SU-DHL-6 (cell line): ENCODE results near the gene DIO3.

Experiments used
- H2AFZ ChIP-seq: fragments of 200-600 bp; sonication (generic); 2 replicates; pipeline ENCODE4 v1.6.1; 2014; ENCODE audit warnings: low read depth, mild to moderate bottlenecking, moderate library complexity, mixed read lengths, antibody characterized with exemption, low read length; ENCODE audit not compliant: severe bottlenecking
- H3F3A ChIP-seq: fragments of 200-600 bp; shearing (Covaris generic); 2 replicates; pipeline ENCODE4 v1.6.0; 2016; ENCODE audit warnings: antibody characterized with exemption, mild to moderate bottlenecking; ENCODE audit not compliant: insufficient read depth
- H3K27ac ChIP-seq: fragments of 200-600 bp; sonication (generic); 2 replicates; pipeline ENCODE4 v1.5.1; 2016; ENCODE audit warnings: low read depth, mild to moderate bottlenecking, low read length, moderate library complexity, mixed read lengths
- H3K27me3 ChIP-seq: fragments of 200-600 bp; sonication (generic), shearing (Covaris generic); 2 replicates; pipeline ENCODE4 v1.6.0; 2014; ENCODE audit warnings: mild to moderate bottlenecking, low read length
- H3K36me3 ChIP-seq: fragments of 200-600 bp; sonication (generic); 2 replicates; pipeline ENCODE4 v1.6.1; 2014; ENCODE audit warnings: mild to moderate bottlenecking, low read length, mixed read lengths
- H3K4me2 ChIP-seq: fragments of 300-600, 200-600 bp; shearing (Covaris generic), sonication (generic); 2 replicates; pipeline ENCODE4 v1.6.0; 2014; ENCODE audit warnings: low read length, low read depth, mild to moderate bottlenecking; ENCODE audit not compliant: poor library complexity, severe bottlenecking
- H3K4me3 ChIP-seq: fragments of 200-600 bp; sonication (generic); 2 replicates; pipeline ENCODE4 v1.5.1; 2014; ENCODE audit warnings: antibody characterized with exemption, low read length, mild to moderate bottlenecking, mixed read lengths; ENCODE audit not compliant: insufficient read depth, poor library complexity, severe bottlenecking
- H3K79me2 ChIP-seq: fragments of 200-600 bp; sonication (generic); 2 replicates; pipeline ENCODE4 v1.6.1; 2014; ENCODE audit warnings: mild to moderate bottlenecking, low read length, moderate library complexity; ENCODE audit not compliant: insufficient read depth
- H3K9ac ChIP-seq: fragments of 200-600 bp; sonication (generic); 2 replicates; pipeline ENCODE4 v1.7.0; 2014; ENCODE audit warnings: mild to moderate bottlenecking, low read length
- H3K9me2 ChIP-seq: fragments of 200-600 bp; sonication (generic); replicated peaks from 2 replicates; pipeline ENCODE4 v1.6.1; 2014; ENCODE audit warnings: low read length; ENCODE audit not compliant: insufficient read depth
- H3K9me3 ChIP-seq: fragments of 200-600 bp; sonication (generic); 2 replicates; pipeline ENCODE4 v1.6.1; 2014; ENCODE audit warnings: low read length, mixed read lengths; ENCODE audit not compliant: insufficient read depth
- H4K20me1 ChIP-seq: fragments of 200-600 bp; sonication (generic); 2 replicates; pipeline ENCODE4 v1.6.1; 2014; ENCODE audit warnings: low read depth, mild to moderate bottlenecking, antibody characterized with exemption, low read length, moderate library complexity, mixed read lengths
- CTCF ChIP-seq: fragments of 200-600 bp; sonication (generic); IDR thresholded peaks from one replicate; pipeline ENCODE4 v1.5.1; 2017; ENCODE audit warnings: antibody characterized with exemption, mild to moderate bottlenecking, low read length, moderate library complexity; ENCODE audit not compliant: insufficient read depth, poor library complexity, severe bottlenecking
- EZH2phosphoT487 ChIP-seq: fragments of 200-600 bp; sonication (generic), shearing (Covaris generic); conservative IDR thresholded peaks from 2 replicates; pipeline ENCODE4 v1.6.1; 2018; ENCODE audit warnings: mild to moderate bottlenecking, antibody characterized with exemption, low read length, moderate library complexity, mixed read lengths

DIO3 gene

DNA sequence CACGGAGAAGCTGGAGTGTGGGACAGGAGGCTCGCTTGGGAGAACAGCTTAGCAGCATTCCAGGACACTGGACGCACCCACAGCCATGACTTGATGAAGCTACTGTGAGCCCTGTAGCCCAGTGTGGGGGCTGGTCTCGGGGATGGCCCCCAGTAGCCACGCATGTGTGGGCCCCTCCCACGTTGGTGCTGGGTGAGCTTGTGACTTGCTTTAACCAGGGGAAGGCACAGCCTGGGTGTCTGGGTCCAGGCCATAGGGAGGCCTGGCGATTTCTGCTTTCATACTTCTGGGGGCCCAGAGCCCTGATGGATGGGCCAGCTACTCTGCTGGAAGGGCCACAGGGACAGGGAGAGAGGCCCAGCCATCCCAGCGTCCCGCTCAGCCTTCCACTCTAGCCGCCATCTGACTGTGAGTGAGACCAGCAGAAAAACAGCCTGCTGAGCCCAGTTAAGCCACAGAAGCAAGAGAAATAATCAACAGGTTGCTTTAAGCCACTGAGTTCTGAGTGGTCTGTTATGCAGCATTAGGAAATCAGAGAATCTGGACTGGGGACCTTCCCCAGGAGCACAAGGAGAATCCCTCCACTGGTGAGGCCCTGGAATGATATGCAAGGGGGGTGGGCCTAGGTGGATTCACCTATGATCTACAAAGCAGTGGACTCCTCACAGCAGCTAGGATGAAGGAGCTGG, 16.1 kb downstream of the DIO3 start:
- Histone ChIP-seq H3K27ac (no peak overlapping the region), H3K9me2 (no peaks in the 10 kb centered on the region), H3K4me3 (no peak overlapping the region), H4K20me1 (no peaks in the 10 kb centered on the region), H3K9ac (no peak overlapping the region), H3K9me3 (no peaks in the 10 kb centered on the region), H2AFZ (no peak overlapping the region), H3K36me3 (no peaks in the 10 kb centered on the region), H3K4me2 (no peak overlapping the region), H3K79me2 (no peaks in the 10 kb centered on the region), H3K27me3 (no peaks in the 10 kb centered on the region), H3F3A (no peaks in the 10 kb centered on the region)
- no peak for TF ChIP-seq CTCF
- no peak for TF ChIP-seq EZH2phosphoT487

GRCh38 chr14:101578489-101578888, 17.2 kb downstream of the DIO3 start:
- Histone ChIP-seq H3K9me3 (no peaks in the 10 kb centered on the region), H4K20me1 (no peaks in the 10 kb centered on the region), H3K4me3 (no peak overlapping the region), H2AFZ (no peak overlapping the region), H3K27me3 (no peaks in the 10 kb centered on the region), H3K36me3 (no peaks in the 10 kb centered on the region), H3F3A (no peaks in the 10 kb centered on the region), H3K4me2 (no peak overlapping the region), H3K27ac (no peak overlapping the region), H3K9ac (no peak overlapping the region), H3K9me2 (no peaks in the 10 kb centered on the region), H3K79me2 (no peaks in the 10 kb centered on the region)
- no peak for TF ChIP-seq EZH2phosphoT487
- no peak for TF ChIP-seq CTCF

DNA sequence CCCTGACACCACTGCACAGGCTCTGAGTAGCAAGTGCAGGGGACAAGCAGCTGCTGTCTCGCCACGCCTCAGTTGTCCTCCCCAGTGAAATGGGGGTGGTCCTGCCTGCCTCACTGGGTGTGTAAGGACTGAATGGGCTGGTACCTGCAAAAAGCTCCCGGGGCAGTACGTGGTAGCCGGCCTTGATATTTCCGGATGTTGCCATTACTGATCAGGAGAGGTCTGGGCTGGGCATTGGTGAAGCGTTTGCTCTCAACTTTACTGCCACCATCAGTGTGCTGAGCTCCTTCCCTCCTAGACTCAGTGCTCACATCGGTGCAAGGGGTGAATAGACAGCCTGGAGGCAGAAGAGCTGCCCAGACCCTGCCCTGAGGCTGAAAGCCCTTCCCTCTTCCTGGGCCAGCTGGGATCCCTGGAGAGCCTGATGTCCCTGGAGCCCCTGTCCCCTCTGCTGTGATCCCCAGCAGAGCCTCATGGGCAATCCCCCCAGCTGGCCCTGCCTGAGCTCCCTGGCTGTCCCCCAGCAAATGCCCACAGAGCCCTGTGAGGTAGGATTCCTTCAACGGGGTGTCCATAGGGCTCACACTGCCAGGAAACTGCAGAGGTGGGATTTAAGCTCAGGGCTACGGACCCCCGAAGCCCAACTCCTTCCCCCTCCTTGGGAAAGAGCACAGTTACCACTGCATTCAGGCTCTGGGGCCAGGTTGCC, 18.2 kb downstream of the DIO3 start:
- no peak overlapping the region for H3K4me3 ChIP-seq
- no peaks in the 10 kb centered on the region for H3K36me3 ChIP-seq
- no peaks in the 10 kb centered on the region for H3K27me3 ChIP-seq
- H3K4me2 ChIP-seq = no peak overlapping the region
- no peak overlapping the region for H2AFZ ChIP-seq
- H3K9me2 ChIP-seq = no peaks in the 10 kb centered on the region
- TF ChIP-seq EZH2phosphoT487 = no peak
- TF ChIP-seq CTCF = no peak
- no peaks in the 10 kb centered on the region for H3F3A ChIP-seq
- H3K9ac ChIP-seq = no peak overlapping the region
- H3K27ac ChIP-seq = no peak overlapping the region
- no peaks in the 10 kb centered on the region for H4K20me1 ChIP-seq
- no peaks in the 10 kb centered on the region for H3K9me3 ChIP-seq
- H3K79me2 ChIP-seq = no peaks in the 10 kb centered on the region
